Measurements from ENCODE around the gene ESYT3.
"Not testable (repeated sequence)": the region's sequence is repeated elsewhere in the genome, so short reads cannot be mapped to it uniquely, and the experiment has no call there.

- not testable (repeated sequence) for TF ChIP-seq CTCF, POLR2A (IDR thresholded peaks at IDR 0.05)
These were observed 87.0 kb downstream of the ESYT3 start for GRCh38 chr3:138521445-138521844.

Data from right lobe of liver (tissue), 4 donors.